Measurements from ENCODE around the gene ATP8B2.

GRCh38 chr1:154342132-154342531, 16.8 kb downstream of the ATP8B2 start:
- TF ChIP-seq CTCF (conservative IDR thresholded peaks at IDR 0.05 in 1 of 2, IDR thresholded peaks at IDR 0.05 in 1 of 2; ENCODE audit: extremely low read depth in 1 of 2, insufficient read depth in 1 of 2, low read depth in 1 of 2, low read length in 2 of 2) (no peak), EZH2 (IDR thresholded peaks at IDR 0.05; ENCODE audit: borderline replicate concordance, low read length) (no peak)
